ENCODE data around the gene GSTT4.

DNA sequence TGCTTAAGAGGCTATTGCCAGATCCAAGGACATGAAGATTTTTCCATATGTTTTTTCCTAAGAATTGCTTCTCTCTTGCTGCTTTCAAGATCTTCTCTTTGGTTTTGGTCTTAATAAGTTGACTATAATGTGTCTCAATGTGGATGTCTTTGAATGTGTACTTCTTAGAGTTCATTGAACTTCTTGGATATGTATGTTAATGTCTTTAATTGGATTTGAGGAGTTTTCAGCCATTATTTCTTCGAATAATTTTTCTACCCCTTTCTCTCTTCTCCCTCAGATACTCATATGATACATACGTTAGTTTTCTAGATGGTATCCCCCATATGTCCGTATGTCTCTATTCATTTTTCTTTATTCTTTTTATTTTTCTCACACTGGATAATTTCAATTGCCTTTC, 19.1 kb upstream of the GSTT4 start:
- TF ChIP-seq, protein P1, sequence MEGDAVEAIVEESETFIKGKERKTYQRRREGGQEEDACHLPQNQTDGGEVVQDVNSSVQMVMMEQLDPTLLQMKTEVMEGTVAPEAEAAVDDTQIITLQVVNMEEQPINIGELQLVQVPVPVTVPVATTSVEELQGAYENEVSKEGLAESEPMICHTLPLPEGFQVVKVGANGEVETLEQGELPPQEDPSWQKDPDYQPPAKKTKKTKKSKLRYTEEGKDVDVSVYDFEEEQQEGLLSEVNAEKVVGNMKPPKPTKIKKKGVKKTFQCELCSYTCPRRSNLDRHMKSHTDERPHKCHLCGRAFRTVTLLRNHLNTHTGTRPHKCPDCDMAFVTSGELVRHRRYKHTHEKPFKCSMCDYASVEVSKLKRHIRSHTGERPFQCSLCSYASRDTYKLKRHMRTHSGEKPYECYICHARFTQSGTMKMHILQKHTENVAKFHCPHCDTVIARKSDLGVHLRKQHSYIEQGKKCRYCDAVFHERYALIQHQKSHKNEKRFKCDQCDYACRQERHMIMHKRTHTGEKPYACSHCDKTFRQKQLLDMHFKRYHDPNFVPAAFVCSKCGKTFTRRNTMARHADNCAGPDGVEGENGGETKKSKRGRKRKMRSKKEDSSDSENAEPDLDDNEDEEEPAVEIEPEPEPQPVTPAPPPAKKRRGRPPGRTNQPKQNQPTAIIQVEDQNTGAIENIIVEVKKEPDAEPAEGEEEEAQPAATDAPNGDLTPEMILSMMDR (IDR thresholded peaks at IDR 0.05): no peak
- TF ChIP-seq POLR2A (IDR thresholded peaks at IDR 0.05): no peak
- TF ChIP-seq POLR2AphosphoS5 (IDR thresholded peaks at IDR 0.05): no peak

Data from suprapubic skin (tissue), 4 donors.